Astrocyte of the cerebellum (primary cell): ENCODE results near the gene SLC23A1.

Experiments
- DNase-seq: peaks from one replicate; pipeline ENCODE4 v3.0.0-alpha.2; 2011; ENCODE audit warnings: low read depth
- H3K4me3 ChIP-seq: 2 replicates; pipeline ENCODE4 v1.5.1; 2011; ENCODE audit warnings: mild to moderate bottlenecking, low read depth, low read length, moderate library complexity
- CTCF ChIP-seq: IDR thresholded peaks from 2 replicates; pipeline ENCODE4 v1.5.1; 2012; ENCODE audit warnings: low read length, low read depth, moderate library complexity, mild to moderate bottlenecking; ENCODE audit errors: missing control alignments
- in situ Hi-C: cut with HindIII; loops from 2 replicates; pipeline ENCODE4 v1.10.0; 2017; ENCODE audit warnings: low sequenced_read_pairs

Gene SLC23A1

GRCh38 chr5:139385061-139386049 lies 2.3 kb upstream of the SLC23A1 start:
- TF ChIP-seq CTCF = no peak
- H3K4me3 ChIP-seq = no peak overlapping the region
- no peak for DNase-seq
- in situ Hi-C loops = no loop called here

GRCh38 chr5:139384591-139385051 lies 1.5 kb upstream of the SLC23A1 start:
- H3K4me3 ChIP-seq = no peak overlapping the region
- no peak for DNase-seq
- no peak for TF ChIP-seq CTCF
- in situ Hi-C loops = no loop called here

- in situ Hi-C loops = no loop called here
- H3K4me3 ChIP-seq = no peak overlapping the region
- no peak for DNase-seq
- TF ChIP-seq CTCF = no peak
These were observed 995 bp upstream of the SLC23A1 start for GRCh38 chr5:139383993-139384590.

GRCh38 chr5:139382807-139383206 lies 290 bp downstream of the SLC23A1 start:
- no peak overlapping the region for H3K4me3 ChIP-seq
- TF ChIP-seq CTCF = no peak
- no peak for DNase-seq
- in situ Hi-C loops = no loop called here

- no peak for TF ChIP-seq CTCF
- H3K4me3 ChIP-seq = no peak overlapping the region
- in situ Hi-C loops = no loop called here
- DNase-seq = no peak
These were observed 998 bp downstream of the SLC23A1 start for GRCh38 chr5:139381837-139382761.
